OCI-LY3 (cell line): Measurements from ENCODE around the gene DMAC2.

Source experiments
- H2AFZ ChIP-seq: fragments of 200-600, 300-600 bp; shearing (Covaris generic); 2 replicates; pipeline ENCODE4 v1.6.0; 2014; ENCODE audit warnings: antibody characterized with exemption, low read depth, low read length
- H3K27ac ChIP-seq: fragments of 200-600, 300-600 bp; sonication (generic); 2 replicates; pipeline ENCODE4 v1.5.1; 2014; ENCODE audit warnings: mild to moderate bottlenecking, low read length, moderate library complexity, mixed read lengths
- H3K27me3 ChIP-seq: fragments of 200-600, 300-600 bp; sonication (generic); 2 replicates; pipeline ENCODE4 v1.6.1; 2014; ENCODE audit warnings: low read depth, low read length, mixed read lengths
- H3K36me3 ChIP-seq: fragments of 200-600, 300-600 bp; sonication (generic); replicated peaks from 2 replicates; pipeline ENCODE3; 2014; ENCODE audit warnings: low read depth, low read length, mixed read lengths
- H3K4me1 ChIP-seq: fragments of 300-600, 200-600 bp; sonication (generic); 2 replicates; pipeline ENCODE4 v1.6.1; 2014; ENCODE audit warnings: low read length, mixed read lengths
- H3K4me2 ChIP-seq: fragments of 200-600, 300-600 bp; sonication (generic); 2 replicates; pipeline ENCODE4 v1.6.1; 2014; ENCODE audit warnings: low read length, mixed read lengths
- H3K4me3 ChIP-seq: fragments of 300-600, 200-600 bp; sonication (generic); 2 replicates; pipeline ENCODE4 v1.5.1; 2014; ENCODE audit warnings: antibody characterized with exemption, mild to moderate bottlenecking, low read length, moderate library complexity
- H3K79me2 ChIP-seq: fragments of 300-600, 200-600 bp; shearing (Covaris generic); 2 replicates; pipeline ENCODE4 v1.6.1; 2014; ENCODE audit warnings: mild to moderate bottlenecking, low read length, mixed read lengths
- H3K9ac ChIP-seq: fragments of 300-600, 200-600 bp; shearing (Covaris generic); 2 replicates; pipeline ENCODE4 v1.6.0; 2014; ENCODE audit warnings: mild to moderate bottlenecking, low read length, moderate library complexity
- H3K9me3 ChIP-seq: fragments of 200-600, 300-600 bp; shearing (Covaris generic); 2 replicates; pipeline ENCODE4 v1.6.1; 2014; ENCODE audit warnings: low read length, mixed read lengths; ENCODE audit not compliant: insufficient read depth
- H4K20me1 ChIP-seq: fragments of 200-600, 300-600 bp; sonication (generic); 2 replicates; pipeline ENCODE4 v1.6.1; 2016; ENCODE audit warnings: low read length, mixed read lengths; ENCODE audit not compliant: insufficient read depth
- CTCF ChIP-seq: fragments of 200-600, 300-600 bp; sonication (generic); IDR thresholded peaks from 2 replicates; pipeline ENCODE4 v1.5.1; 2014; ENCODE audit warnings: antibody characterized with exemption, low read length, low read depth
- EZH2phosphoT487 ChIP-seq: fragments of 200-600 bp; shearing (Covaris generic); IDR thresholded peaks from 2 replicates; pipeline ENCODE4 v1.6.1; 2018; ENCODE audit warnings: antibody characterized with exemption, mixed run types, low read depth

The DMAC2 gene

GRCh38 chr19:41398598-41398997, 41.1 kb downstream of the DMAC2 start:
- H3K4me1 ChIP-seq: peaks cover 26% of the 10 kb centered on the region
- no peaks in the 10 kb centered on the region for H4K20me1 ChIP-seq
- H3K4me3 ChIP-seq: peak overlapping the region; percentile 84
- no peaks in the 10 kb centered on the region for H3K27me3 ChIP-seq
- no peak for TF ChIP-seq EZH2phosphoT487
- TF ChIP-seq CTCF: no peak
- H3K27ac ChIP-seq: no peak overlapping the region
- H3K36me3 ChIP-seq: peaks cover 8% of the 10 kb centered on the region
- peak overlapping the region; percentile 96 for H3K4me2 ChIP-seq
- peak overlapping the region; percentile 80 for H3K9ac ChIP-seq
- peaks cover 53% of the 10 kb centered on the region for H3K79me2 ChIP-seq
- H2AFZ ChIP-seq: no peak overlapping the region
- H3K9me3 ChIP-seq: no peaks in the 10 kb centered on the region

- H3K36me3 ChIP-seq: peaks cover 8% of the 10 kb centered on the region
- peak overlapping the region; percentile 80 for H3K9ac ChIP-seq
- no peaks in the 10 kb centered on the region for H3K27me3 ChIP-seq
- H3K9me3 ChIP-seq: no peaks in the 10 kb centered on the region
- H3K4me2 ChIP-seq: peak overlapping the region; percentile 96
- peaks cover 26% of the 10 kb centered on the region for H3K4me1 ChIP-seq
- H3K4me3 ChIP-seq: peak overlapping the region; percentile 84
- H4K20me1 ChIP-seq: no peaks in the 10 kb centered on the region
- H2AFZ ChIP-seq: peak overlapping the region; percentile 82
- no peak overlapping the region for H3K27ac ChIP-seq
- peaks cover 56% of the 10 kb centered on the region for H3K79me2 ChIP-seq
- no peak for TF ChIP-seq CTCF
- no peak for TF ChIP-seq EZH2phosphoT487
Observed at GRCh38 chr19:41398050-41398418, 41.7 kb downstream of the DMAC2 start.

- Histone ChIP-seq H3K36me3 (peaks cover 8% of the 10 kb centered on the region), H3K9me3 (no peaks in the 10 kb centered on the region), H3K79me2 (peaks cover 58% of the 10 kb centered on the region), H3K27me3 (no peaks in the 10 kb centered on the region), H3K9ac (peak within 1 kb of the TSS; percentile 80), H3K27ac (peak within 1 kb of the TSS; percentile 80), H4K20me1 (no peaks in the 10 kb centered on the region), H2AFZ (peak within 1 kb of the TSS; percentile 82), H3K4me2 (peak within 1 kb of the TSS; percentile 96), H3K4me3 (peak within 1 kb of the TSS; percentile 84), H3K4me1 (peaks cover 26% of the 10 kb centered on the region)
- TF ChIP-seq CTCF (no peak), EZH2phosphoT487 (no peak)
Observed at GRCh38 chr19:41397086-41398049, 42.3 kb downstream of the DMAC2 start, which contains the start of the genes BCKDHA and EXOSC5. Gene BCKDHA, plus strand, starts transcription at chr19:41397818. Its CDS starts 10 bp downstream, at chr19:41397828. Gene EXOSC5, minus strand, starts transcription at chr19:41397359. Its CDS starts 31 bp downstream, at chr19:41397328.

- peak overlapping the region; percentile 80; the same call in 1 of the 2 replicates for H3K4me2 ChIP-seq
- TF ChIP-seq CTCF (no peak), EZH2phosphoT487 (no peak)
- peak overlapping the region; percentile 84; the same call in 1 of the 2 replicates for H3K4me3 ChIP-seq
- no peaks in the 10 kb centered on the region for H4K20me1 ChIP-seq
- H3K4me1 ChIP-seq: peaks cover 26% of the 10 kb centered on the region
- no peak overlapping the region; the same call in 1 of the 2 replicates for H3K9ac ChIP-seq
- peaks cover 58% of the 10 kb centered on the region for H3K79me2 ChIP-seq
- no peaks in the 10 kb centered on the region for H3K9me3 ChIP-seq
- H3K27me3 ChIP-seq: no peaks in the 10 kb centered on the region
- H2AFZ ChIP-seq: no peak overlapping the region
- H3K27ac ChIP-seq: no peak overlapping the region
- H3K36me3 ChIP-seq: peaks cover 24% of the 10 kb centered on the region
Observed at GRCh38 chr19:41395355-41395754, 44.4 kb downstream of the DMAC2 start.
